Measurements from ENCODE around the gene DGKB.

The DGKB gene

GRCh38 chr7:14688208-14688607, 214.3 kb downstream of the DGKB start:
- no peak for DNase-seq (ENCODE audit: low read depth in 2 of 2)

GRCh38 chr7:14687777-14688176, 214.8 kb downstream of the DGKB start:
- no peak for DNase-seq (ENCODE audit: low read depth in 2 of 2)

DNA sequence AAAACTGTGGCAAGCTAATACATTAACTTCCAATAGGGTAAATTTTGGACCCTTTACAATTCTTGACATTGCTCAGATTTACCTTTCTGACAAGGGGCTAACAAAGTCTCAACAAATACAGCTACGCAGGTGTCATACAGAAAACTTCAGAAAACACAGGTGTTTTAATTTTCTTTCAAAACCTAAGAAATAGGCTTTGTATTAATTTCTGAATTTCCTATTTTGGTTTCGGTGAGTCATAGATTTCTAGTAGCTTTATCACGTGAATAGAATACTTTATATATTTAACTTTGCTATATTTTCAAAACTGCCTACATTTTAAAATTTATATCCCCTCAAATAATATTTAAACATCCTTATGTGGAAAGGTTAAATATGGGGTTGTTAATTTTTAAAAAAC, 215.3 kb downstream of the DGKB start:
- DNase-seq (ENCODE audit: low read depth in 2 of 2): no peak

GRCh38 chr7:14685167-14685566, 217.4 kb downstream of the DGKB start:
- DNase-seq (ENCODE audit: low read depth in 2 of 2): no peak

DNA sequence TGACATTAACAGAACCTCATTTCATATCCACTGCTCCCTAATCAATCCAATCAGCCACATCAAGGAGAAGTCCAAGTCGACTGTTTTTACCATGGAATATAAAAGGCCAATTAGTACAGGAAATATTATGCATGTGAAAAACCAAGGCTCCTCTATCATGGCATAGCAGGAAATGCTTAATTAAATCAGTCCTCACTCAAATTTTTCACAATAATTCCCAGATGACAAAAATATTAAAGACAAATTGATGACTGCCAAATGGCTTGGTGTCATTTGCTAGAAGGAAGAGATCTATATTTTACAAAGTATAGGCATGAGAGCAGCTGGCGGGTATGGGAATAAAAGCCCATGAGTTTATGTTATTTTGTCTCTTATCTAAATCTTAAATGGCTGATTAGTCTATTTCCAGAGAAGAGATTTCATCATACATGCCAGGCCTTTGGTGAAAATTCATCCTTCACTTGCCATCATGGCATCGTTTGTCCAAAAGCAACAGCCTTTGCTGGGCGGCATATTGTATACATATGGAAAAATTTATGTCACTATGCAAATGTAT, 219.6 kb downstream of the DGKB start:
- no peak for DNase-seq (ENCODE audit: low read depth in 2 of 2)

- no peak for DNase-seq (ENCODE audit: low read depth in 2 of 2)
These were observed 225.7 kb downstream of the DGKB start for GRCh38 chr7:14676896-14677295.

DNA sequence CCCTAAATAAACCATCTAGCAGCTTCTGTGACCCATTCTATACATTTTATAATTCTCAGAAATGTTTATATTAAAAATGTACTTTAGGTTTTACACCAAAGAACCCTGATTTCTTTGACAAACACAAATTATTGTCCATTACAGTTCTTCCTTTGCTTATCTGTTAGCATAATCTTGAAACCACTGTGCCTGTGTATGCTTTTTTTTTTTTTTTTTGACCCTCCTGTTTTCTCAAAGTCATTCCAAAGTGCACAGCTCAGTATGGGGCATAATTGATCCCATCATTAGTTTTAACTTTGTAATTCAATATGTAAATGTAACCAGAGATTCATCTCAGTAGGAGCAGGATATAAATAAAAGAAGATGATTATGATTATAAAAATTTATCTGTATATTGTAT, 229.3 kb downstream of the DGKB start:
- no peak for DNase-seq (ENCODE audit: low read depth in 2 of 2)

- DNase-seq (ENCODE audit: low read depth in 2 of 2): no peak
These were observed 235.6 kb downstream of the DGKB start for GRCh38 chr7:14666913-14667312.

DNA sequence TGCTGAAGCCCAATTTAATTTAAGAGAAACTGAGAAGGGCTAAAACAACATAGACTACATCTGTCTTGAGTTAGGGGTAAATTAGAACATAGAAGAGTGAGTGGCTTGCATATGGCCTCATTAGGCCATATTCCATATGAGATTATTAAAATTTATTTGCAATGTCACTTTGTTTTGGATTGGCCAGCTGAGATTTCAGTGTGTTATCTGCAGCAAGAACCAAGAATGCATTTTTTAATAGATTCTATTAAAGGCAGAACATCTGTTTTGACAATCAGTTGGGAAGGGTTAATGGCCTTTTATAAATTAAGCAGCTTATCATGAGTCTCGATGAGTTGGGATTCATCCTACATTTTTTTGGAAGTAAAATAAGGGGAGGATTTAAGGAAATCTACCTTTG, 236.2 kb downstream of the DGKB start:
- no peak for DNase-seq (ENCODE audit: low read depth in 2 of 2)

GRCh38 chr7:14639801-14640200, 262.8 kb downstream of the DGKB start:
- no peak for DNase-seq (ENCODE audit: low read depth in 2 of 2)

- DNase-seq (ENCODE audit: low read depth in 2 of 2): no peak
These were observed 263.2 kb downstream of the DGKB start for GRCh38 chr7:14639329-14639728.

DNA sequence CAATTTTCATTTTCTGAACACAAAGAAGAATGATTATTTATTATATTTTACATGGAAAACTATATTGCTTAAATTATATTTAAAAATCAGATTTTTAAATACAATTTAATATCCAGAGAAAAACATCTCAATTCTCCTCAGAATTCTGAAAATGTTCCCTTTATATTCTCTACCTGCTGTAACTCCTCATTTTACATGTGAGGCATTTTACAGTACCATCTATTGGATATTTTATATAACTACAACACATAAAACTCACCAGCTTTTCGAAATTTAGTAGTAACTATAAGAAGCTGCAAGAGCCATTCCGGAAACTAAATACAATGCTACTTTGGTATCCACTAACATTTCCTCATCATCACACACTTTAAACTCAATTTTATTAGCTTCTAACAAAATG, 264.6 kb downstream of the DGKB start:
- no peak for DNase-seq (ENCODE audit: low read depth in 2 of 2)

GRCh38 chr7:14635955-14636354, 266.6 kb downstream of the DGKB start:
- no peak for DNase-seq (ENCODE audit: low read depth in 2 of 2)

GRCh38 chr7:14630048-14630447, 272.5 kb downstream of the DGKB start:
- DNase-seq (ENCODE audit: low read depth in 2 of 2): no peak

GRCh38 chr7:14628516-14628915, 274.0 kb downstream of the DGKB start:
- no peak for DNase-seq (ENCODE audit: low read depth in 2 of 2)

DNA sequence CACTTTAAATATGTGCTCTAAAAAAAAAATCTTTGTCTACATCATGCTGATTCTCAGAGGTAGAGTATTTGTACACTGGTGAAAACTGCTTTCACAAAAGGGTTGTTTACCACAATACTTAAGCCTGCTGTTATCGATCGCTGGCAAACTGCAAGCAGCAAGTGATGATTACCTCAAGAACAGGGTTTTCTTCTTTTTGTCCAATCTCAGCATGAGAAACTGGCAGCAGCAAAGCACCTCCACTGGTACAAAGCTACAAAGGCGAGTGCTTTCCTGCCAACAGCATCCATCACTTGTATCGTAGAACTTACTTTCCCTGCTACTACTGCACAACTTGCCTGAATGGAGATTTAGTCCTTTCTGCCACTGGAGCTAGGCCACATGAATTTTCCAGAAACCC, 276.5 kb downstream of the DGKB start:
- no peak for DNase-seq (ENCODE audit: low read depth in 2 of 2)

- no peak for DNase-seq (ENCODE audit: low read depth in 2 of 2)
These were observed 280.0 kb downstream of the DGKB start for GRCh38 chr7:14622559-14622958.

DNA sequence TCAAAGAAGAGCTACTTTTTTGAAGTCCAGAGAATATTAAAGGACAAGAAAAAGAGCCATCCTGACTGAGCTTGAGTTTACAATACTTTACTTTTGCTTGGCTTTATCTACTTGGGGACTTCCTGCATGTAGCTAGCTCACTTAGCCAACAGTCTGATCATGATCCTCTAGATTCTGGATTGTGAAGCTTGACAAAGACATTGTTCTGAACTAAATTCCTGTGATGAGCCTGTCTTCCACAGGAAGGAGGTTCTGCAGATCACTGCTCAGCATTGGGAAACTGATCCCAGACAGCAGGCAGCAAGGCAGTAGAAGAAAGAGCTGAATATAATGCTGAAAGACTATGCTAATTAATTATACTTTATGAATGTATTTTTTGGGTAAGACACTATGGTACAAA, 296.4 kb downstream of the DGKB start:
- no peak for DNase-seq (ENCODE audit: low read depth in 2 of 2)

- DNase-seq (ENCODE audit: low read depth in 2 of 2): no peak
These were observed 297.9 kb downstream of the DGKB start for GRCh38 chr7:14604606-14605005.

DNA sequence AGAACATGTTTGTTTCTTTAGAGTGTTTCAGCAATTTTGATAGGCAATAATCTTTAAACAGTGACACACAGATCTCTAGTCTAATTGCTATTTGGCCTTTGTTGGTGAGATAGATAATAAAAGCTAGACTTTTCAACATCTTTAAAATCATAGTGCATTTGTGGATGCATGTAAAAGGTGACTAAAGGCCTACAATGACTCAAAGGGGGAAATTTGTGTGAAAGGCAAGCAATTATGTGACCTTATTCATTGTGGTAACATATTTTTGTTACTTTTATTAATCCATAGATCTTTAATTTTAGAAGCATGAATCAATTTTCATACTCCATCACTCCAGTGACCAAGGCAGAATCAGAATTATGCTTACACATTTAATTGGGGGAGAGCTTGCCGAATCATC, 299.7 kb downstream of the DGKB start:
- no peak for DNase-seq (ENCODE audit: low read depth in 2 of 2)

GRCh38 chr7:14600766-14601367, 301.7 kb downstream of the DGKB start:
- DNase-seq (ENCODE audit: low read depth in 2 of 2): no peak

- DNase-seq (ENCODE audit: low read depth in 2 of 2): no peak
These were observed 303.6 kb downstream of the DGKB start for GRCh38 chr7:14598978-14599377.

GRCh38 chr7:14596421-14596820, 306.1 kb downstream of the DGKB start:
- DNase-seq (ENCODE audit: low read depth in 2 of 2): no peak

DNA sequence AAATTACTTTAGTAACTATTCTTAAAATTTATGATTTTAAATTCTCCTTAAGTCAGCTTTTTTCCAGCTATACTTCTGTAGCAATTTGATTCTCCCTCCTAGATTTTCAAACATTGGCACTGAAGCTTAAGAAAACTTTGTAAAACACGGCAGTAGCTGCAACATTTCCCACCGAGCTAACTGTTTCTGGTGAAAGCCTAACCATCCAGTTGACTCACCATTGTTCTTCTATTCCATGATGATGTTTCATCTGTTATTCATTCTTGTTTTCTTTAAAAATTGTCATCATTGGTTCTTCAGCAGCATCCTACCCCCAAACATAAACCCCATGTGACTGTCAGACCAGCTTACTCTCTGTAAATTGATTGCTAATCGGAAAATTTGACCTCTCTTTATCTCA, 312.3 kb downstream of the DGKB start:
- no peak for DNase-seq (ENCODE audit: low read depth in 2 of 2)
